ENCODE data around the gene DMXL2. TPM values are rescaled to one million over a fixed set of nuclear protein-coding genes. Genes with fewer than 3 reads are reported as not detected.

Gene DMXL2
- total and polyA plus RNA-seq, 2 experiments from 2014 or later: 6.1 to 61.1 TPM

DNA sequence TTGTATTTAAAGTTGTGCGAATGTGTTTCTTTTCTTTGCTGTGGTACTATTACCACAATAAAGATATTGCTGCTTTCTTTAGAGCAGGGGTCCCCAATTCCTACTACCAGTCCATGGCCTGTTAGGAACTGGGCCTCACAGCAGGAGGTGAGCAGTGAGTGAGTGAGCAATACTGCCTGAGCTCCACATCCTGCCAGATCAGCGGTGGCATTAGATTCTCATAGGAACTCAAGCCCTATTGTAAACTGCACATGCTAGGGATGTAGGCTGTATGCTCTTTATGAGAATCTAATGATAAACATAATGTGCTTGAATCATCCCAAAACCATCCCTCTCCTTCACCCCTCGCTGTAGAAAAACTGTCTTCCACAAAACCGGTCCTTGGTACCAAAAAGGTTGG lies 41.6 kb downstream of the DMXL2 start:
- TF ChIP-seq, protein P1, sequence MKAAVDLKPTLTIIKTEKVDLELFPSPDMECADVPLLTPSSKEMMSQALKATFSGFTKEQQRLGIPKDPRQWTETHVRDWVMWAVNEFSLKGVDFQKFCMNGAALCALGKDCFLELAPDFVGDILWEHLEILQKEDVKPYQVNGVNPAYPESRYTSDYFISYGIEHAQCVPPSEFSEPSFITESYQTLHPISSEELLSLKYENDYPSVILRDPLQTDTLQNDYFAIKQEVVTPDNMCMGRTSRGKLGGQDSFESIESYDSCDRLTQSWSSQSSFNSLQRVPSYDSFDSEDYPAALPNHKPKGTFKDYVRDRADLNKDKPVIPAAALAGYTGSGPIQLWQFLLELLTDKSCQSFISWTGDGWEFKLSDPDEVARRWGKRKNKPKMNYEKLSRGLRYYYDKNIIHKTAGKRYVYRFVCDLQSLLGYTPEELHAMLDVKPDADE (IDR thresholded peaks at IDR 0.05): no peak
- TF ChIP-seq JUNB (IDR thresholded peaks at IDR 0.05; ENCODE audit: unreplicated experiment): no peak
- no peak for TF ChIP-seq ZNF331 (CRISPR knock-in tag; IDR thresholded peaks at IDR 0.05; ENCODE audit: low read depth)
- TF ChIP-seq, protein P2, sequence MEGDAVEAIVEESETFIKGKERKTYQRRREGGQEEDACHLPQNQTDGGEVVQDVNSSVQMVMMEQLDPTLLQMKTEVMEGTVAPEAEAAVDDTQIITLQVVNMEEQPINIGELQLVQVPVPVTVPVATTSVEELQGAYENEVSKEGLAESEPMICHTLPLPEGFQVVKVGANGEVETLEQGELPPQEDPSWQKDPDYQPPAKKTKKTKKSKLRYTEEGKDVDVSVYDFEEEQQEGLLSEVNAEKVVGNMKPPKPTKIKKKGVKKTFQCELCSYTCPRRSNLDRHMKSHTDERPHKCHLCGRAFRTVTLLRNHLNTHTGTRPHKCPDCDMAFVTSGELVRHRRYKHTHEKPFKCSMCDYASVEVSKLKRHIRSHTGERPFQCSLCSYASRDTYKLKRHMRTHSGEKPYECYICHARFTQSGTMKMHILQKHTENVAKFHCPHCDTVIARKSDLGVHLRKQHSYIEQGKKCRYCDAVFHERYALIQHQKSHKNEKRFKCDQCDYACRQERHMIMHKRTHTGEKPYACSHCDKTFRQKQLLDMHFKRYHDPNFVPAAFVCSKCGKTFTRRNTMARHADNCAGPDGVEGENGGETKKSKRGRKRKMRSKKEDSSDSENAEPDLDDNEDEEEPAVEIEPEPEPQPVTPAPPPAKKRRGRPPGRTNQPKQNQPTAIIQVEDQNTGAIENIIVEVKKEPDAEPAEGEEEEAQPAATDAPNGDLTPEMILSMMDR (conservative IDR thresholded peaks at IDR 0.05; ENCODE audit: low read depth in 2 of 2): no peak
- no peak for TF ChIP-seq CREB1 (CRISPR knock-in tag; IDR thresholded peaks at IDR 0.05; ENCODE audit: low read depth)
- TF ChIP-seq, protein P3, sequence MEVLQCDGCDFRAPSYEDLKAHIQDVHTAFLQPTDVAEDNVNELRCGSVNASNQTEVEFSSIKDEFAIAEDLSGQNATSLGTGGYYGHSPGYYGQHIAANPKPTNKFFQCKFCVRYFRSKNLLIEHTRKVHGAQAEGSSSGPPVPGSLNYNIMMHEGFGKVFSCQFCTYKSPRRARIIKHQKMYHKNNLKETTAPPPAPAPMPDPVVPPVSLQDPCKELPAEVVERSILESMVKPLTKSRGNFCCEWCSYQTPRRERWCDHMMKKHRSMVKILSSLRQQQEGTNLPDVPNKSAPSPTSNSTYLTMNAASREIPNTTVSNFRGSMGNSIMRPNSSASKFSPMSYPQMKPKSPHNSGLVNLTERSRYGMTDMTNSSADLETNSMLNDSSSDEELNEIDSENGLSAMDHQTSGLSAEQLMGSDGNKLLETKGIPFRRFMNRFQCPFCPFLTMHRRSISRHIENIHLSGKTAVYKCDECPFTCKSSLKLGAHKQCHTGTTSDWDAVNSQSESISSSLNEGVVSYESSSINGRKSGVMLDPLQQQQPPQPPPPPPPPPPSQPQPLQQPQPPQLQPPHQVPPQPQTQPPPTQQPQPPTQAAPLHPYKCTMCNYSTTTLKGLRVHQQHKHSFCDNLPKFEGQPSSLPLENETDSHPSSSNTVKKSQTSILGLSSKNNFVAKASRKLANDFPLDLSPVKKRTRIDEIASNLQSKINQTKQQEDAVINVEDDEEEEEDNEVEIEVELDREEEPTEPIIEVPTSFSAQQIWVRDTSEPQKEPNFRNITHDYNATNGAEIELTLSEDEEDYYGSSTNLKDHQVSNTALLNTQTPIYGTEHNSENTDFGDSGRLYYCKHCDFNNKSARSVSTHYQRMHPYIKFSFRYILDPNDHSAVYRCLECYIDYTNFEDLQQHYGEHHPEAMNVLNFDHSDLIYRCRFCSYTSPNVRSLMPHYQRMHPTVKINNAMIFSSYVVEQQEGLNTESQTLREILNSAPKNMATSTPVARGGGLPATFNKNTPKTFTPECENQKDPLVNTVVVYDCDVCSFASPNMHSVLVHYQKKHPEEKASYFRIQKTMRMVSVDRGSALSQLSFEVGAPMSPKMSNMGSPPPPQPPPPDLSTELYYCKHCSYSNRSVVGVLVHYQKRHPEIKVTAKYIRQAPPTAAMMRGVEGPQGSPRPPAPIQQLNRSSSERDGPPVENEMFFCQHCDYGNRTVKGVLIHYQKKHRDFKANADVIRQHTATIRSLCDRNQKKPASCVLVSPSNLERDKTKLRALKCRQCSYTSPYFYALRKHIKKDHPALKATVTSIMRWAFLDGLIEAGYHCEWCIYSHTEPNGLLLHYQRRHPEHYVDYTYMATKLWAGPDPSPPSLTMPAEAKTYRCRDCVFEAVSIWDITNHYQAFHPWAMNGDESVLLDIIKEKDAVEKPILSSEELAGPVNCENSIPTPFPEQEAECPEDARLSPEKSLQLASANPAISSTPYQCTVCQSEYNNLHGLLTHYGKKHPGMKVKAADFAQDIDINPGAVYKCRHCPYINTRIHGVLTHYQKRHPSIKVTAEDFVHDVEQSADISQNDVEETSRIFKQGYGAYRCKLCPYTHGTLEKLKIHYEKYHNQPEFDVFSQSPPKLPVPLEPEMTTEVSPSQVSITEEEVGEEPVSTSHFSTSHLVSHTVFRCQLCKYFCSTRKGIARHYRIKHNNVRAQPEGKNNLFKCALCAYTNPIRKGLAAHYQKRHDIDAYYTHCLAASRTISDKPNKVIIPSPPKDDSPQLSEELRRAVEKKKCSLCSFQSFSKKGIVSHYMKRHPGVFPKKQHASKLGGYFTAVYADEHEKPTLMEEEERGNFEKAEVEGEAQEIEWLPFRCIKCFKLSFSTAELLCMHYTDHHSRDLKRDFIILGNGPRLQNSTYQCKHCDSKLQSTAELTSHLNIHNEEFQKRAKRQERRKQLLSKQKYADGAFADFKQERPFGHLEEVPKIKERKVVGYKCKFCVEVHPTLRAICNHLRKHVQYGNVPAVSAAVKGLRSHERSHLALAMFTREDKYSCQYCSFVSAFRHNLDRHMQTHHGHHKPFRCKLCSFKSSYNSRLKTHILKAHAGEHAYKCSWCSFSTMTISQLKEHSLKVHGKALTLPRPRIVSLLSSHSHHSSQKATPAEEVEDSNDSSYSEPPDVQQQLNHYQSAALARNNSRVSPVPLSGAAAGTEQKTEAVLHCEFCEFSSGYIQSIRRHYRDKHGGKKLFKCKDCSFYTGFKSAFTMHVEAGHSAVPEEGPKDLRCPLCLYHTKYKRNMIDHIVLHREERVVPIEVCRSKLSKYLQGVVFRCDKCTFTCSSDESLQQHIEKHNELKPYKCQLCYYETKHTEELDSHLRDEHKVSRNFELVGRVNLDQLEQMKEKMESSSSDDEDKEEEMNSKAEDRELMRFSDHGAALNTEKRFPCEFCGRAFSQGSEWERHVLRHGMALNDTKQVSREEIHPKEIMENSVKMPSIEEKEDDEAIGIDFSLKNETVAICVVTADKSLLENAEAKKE (CRISPR knock-in tag; IDR thresholded peaks at IDR 0.05): no peak
- no peak for TF ChIP-seq EZH2phosphoT487 (IDR thresholded peaks at IDR 0.05; ENCODE audit: unreplicated experiment)
- TF ChIP-seq NANOG (IDR thresholded peaks at IDR 0.05; ENCODE audit: borderline replicate concordance): no peak
- TF ChIP-seq POLR2AphosphoS5 (IDR thresholded peaks at IDR 0.05; ENCODE audit: low read depth): no peak
- TF ChIP-seq, protein P4, sequence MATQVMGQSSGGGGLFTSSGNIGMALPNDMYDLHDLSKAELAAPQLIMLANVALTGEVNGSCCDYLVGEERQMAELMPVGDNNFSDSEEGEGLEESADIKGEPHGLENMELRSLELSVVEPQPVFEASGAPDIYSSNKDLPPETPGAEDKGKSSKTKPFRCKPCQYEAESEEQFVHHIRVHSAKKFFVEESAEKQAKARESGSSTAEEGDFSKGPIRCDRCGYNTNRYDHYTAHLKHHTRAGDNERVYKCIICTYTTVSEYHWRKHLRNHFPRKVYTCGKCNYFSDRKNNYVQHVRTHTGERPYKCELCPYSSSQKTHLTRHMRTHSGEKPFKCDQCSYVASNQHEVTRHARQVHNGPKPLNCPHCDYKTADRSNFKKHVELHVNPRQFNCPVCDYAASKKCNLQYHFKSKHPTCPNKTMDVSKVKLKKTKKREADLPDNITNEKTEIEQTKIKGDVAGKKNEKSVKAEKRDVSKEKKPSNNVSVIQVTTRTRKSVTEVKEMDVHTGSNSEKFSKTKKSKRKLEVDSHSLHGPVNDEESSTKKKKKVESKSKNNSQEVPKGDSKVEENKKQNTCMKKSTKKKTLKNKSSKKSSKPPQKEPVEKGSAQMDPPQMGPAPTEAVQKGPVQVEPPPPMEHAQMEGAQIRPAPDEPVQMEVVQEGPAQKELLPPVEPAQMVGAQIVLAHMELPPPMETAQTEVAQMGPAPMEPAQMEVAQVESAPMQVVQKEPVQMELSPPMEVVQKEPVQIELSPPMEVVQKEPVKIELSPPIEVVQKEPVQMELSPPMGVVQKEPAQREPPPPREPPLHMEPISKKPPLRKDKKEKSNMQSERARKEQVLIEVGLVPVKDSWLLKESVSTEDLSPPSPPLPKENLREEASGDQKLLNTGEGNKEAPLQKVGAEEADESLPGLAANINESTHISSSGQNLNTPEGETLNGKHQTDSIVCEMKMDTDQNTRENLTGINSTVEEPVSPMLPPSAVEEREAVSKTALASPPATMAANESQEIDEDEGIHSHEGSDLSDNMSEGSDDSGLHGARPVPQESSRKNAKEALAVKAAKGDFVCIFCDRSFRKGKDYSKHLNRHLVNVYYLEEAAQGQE (IDR thresholded peaks at IDR 0.05; ENCODE audit: unreplicated experiment): no peak
- H3K27me3 Mint-ChIP-seq (ENCODE audit: insufficient read depth, low read depth, poor library complexity): no peaks in the 10 kb centered on the region
- H3K4me2 ChIP-seq: no peak overlapping the region
- H3K4me3 Mint-ChIP-seq: no peak overlapping the region
- no peaks in the 10 kb centered on the region; the same call in 2 of the 3 replicates for H3K4me1 Mint-ChIP-seq
- H3K36me3 ChIP-seq (ENCODE audit: insufficient read depth): no peaks in the 10 kb centered on the region
- no peaks in the 10 kb centered on the region for H3K27me3 ChIP-seq (ENCODE audit: insufficient read depth)
- no peaks in the 10 kb centered on the region for H4K20me1 ChIP-seq (replicated peaks; ENCODE audit: insufficient read depth)
- peaks cover 4% of the 10 kb centered on the region; the same call in 2 of the 3 replicates for H3K9me3 Mint-ChIP-seq
- H3K79me2 ChIP-seq (replicated peaks; ENCODE audit: insufficient read depth): no peaks in the 10 kb centered on the region
- no peaks in the 10 kb centered on the region for H3K9me2 ChIP-seq (ENCODE audit: insufficient read depth)
- no peaks in the 10 kb centered on the region for H3F3A ChIP-seq (replicated peaks; ENCODE audit: low read depth)
- DNase-seq (ENCODE audit: low spot score) (no peak), ATAC-seq (no peak)
- H2AFZ ChIP-seq: no peak overlapping the region
- no peak overlapping the region for H3K27ac Mint-ChIP-seq
- H3K4me3 ChIP-seq: no peak overlapping the region
- no peak overlapping the region for H3K27ac ChIP-seq (ENCODE audit: low read depth)
- H3K36me3 Mint-ChIP-seq (ENCODE audit: low read depth): no peaks in the 10 kb centered on the region
- no peaks in the 10 kb centered on the region for H3K4me1 ChIP-seq (ENCODE audit: insufficient read depth)
